Thyroid gland (tissue), 4 donors: Measurements from ENCODE around the gene DIP2A.

ENCODE experiments used
- CTCF ChIP-seq, 6 experiments: fragments of 200-600 bp in 3 of 6; fragments of 450-650 bp in 3 of 6; sonication (generic) in 3 of 6; IDR thresholded peaks; one replicate each; pipeline ENCODE4 v1.5.1; 2016 to 2019; ENCODE audit warnings: antibody characterized with exemption in 6 of 6, mild to moderate bottlenecking in 2 of 6, inconsistent platforms in 1 of 6, moderate library complexity in 1 of 6
- POLR2A ChIP-seq, 2 donors: fragments of 450-650 bp; IDR thresholded peaks; one replicate each; pipeline ENCODE4 v1.6.1; 2017; ENCODE audit warnings: antibody characterized with exemption in 2 of 2, mild to moderate bottlenecking in 2 of 2, moderate library complexity in 1 of 2

GRCh38 chr21:46603228-46603627, 144.5 kb downstream of the DIP2A start:
- no peak for TF ChIP-seq CTCF (IDR thresholded peaks at IDR 0.05)
- TF ChIP-seq POLR2A (IDR thresholded peaks at IDR 0.05), result no peak
